ENCODE data around the gene CEBPA. TPM values are rescaled to one million over a fixed set of nuclear protein-coding genes. Genes with fewer than 3 reads are reported as not detected.

CEBPA gene
- total RNA-seq, 1 donor from 2014 or later, result 75.1 TPM

DNA sequence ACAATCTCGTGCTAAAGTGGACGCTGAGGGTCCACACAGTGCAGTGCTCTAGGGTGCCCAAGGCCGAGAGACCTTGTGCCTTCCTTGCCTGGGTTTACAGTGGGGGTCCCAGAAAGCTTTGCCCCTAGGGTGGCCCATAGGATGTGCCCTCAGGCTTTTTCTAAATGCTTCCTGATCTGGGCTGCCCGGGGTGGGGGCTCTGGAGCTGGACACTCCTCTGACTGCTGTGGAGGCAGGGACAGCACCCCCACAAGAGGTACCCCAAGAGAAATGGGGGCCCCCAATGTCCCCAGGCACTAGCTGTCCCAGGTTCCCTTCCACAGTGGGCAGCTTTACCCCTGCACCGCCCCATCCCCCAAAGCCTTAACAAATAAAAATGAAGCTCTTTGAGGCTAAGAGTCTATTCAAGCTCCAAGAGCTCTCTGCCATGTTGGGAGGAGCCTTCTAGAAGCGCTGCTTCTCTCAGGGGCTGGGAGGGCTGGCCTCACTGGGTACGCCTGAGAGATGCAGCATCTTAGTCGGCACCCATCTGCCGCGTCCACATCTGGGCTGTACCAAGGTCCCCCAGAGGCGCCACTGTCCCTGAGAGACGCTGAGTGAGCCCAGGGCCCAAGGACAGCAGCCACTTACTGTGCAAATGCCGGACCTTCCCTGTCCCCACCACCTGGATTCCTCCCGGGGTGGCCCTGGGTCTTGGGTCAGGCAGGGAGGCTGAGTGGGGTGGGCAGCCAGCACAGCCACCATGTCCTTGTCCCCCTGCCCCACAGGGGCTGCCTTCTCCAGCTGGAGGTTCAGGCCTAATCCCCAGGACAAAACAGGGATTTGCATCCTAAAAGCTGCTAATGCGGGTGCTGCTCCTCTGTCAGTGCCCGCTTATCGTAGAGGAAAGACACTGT is 27.4 kb downstream of the CEBPA start:
- peak; percentile 33 to 35 for ATAC-seq
- intact Hi-C loops (cut with DNase I), result no loop called here

DNA sequence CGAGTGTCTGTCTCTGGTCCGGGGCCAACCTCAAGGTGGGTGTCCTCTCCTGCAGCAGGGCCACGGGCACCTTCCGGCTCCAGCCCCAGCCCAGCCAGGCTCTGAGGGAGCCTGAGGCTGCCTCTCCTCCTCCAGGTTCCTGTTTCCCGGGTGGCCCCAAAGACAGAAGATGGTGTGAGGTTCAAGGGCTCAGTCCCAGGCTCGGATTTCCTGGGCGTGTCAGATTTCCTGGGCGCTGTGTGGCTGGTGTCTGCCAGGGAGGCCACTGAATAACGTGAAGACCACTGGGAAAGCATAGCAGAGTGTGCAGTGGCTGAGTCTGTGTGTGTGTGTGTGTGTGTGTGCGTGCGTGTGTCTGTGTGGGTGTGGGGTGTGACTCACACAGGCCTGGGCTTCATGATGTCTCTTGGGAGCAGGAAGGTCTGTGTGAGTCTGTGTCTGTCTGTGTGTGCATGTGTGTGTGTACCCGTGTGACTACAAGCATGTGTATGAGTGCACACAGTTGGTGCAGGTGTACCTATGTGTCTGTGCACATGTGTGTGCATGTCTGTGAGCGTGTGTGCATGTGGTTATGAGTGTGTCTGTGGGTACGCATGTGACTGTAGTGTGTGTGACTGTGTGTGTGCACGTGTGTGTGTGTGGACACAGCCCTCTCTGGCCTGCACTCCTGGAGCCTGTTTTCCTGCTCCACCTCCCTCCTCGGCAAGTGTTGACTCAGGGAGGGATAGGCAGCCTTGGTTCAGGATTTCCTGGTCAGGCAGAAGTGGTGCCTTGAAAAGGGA is 28.3 kb downstream of the CEBPA start:
- peaks cover 41% of the 10 kb centered on the region for H3K4me1 ChIP-seq
- peak; percentile 84 to 87 for ATAC-seq
- peak; percentile 76 for DNase-seq
- TF ChIP-seq, protein P1, sequence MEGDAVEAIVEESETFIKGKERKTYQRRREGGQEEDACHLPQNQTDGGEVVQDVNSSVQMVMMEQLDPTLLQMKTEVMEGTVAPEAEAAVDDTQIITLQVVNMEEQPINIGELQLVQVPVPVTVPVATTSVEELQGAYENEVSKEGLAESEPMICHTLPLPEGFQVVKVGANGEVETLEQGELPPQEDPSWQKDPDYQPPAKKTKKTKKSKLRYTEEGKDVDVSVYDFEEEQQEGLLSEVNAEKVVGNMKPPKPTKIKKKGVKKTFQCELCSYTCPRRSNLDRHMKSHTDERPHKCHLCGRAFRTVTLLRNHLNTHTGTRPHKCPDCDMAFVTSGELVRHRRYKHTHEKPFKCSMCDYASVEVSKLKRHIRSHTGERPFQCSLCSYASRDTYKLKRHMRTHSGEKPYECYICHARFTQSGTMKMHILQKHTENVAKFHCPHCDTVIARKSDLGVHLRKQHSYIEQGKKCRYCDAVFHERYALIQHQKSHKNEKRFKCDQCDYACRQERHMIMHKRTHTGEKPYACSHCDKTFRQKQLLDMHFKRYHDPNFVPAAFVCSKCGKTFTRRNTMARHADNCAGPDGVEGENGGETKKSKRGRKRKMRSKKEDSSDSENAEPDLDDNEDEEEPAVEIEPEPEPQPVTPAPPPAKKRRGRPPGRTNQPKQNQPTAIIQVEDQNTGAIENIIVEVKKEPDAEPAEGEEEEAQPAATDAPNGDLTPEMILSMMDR (IDR thresholded peaks at IDR 0.05), result no peak
- intact Hi-C loops (cut with DNase I), result no loop called here
- no peaks in the 10 kb centered on the region for H3K9me3 ChIP-seq
- no peaks in the 10 kb centered on the region for H3K27me3 ChIP-seq (ENCODE audit: low read depth)
- no peak overlapping the region for H3K4me3 ChIP-seq
- peak overlapping the region; percentile 67 for H3K27ac ChIP-seq
- H3K36me3 ChIP-seq, result no peaks in the 10 kb centered on the region

More for the DNA sequence above, 27.4 kb downstream of the CEBPA start:
- H3K36me3 ChIP-seq, result no peaks in the 10 kb centered on the region
- H3K4me3 ChIP-seq, result no peak overlapping the region
- no peaks in the 10 kb centered on the region for H3K27me3 ChIP-seq (ENCODE audit: low read depth)
- TF ChIP-seq, protein P1 (IDR thresholded peaks at IDR 0.05), result no peak
- H3K9me3 ChIP-seq, result no peaks in the 10 kb centered on the region
- peaks cover 49% of the 10 kb centered on the region for H3K4me1 ChIP-seq
- H3K27ac ChIP-seq, result peak overlapping the region; percentile 67
- no peak for DNase-seq

GRCh38 chr19:33273065-33273736 is 29.1 kb downstream of the CEBPA start:
- TF ChIP-seq, protein P1 (IDR thresholded peaks at IDR 0.05), result no peak
- H3K27me3 ChIP-seq (ENCODE audit: low read depth), result no peaks in the 10 kb centered on the region
- DNase-seq, result no peak
- peak overlapping the region; percentile 36 for H3K27ac ChIP-seq
- peaks cover 39% of the 10 kb centered on the region for H3K4me1 ChIP-seq
- ATAC-seq, result peak in 1 of 2 donors; percentile 5
- no peak overlapping the region for H3K4me3 ChIP-seq
- intact Hi-C loops (cut with DNase I), result no loop called here
- no peaks in the 10 kb centered on the region for H3K36me3 ChIP-seq
- no peaks in the 10 kb centered on the region for H3K9me3 ChIP-seq

GRCh38 chr19:33271246-33272021 is 30.9 kb downstream of the CEBPA start:
- H3K27ac ChIP-seq, result no peak overlapping the region
- DNase-seq (no peak), ATAC-seq (no peak)
- TF ChIP-seq, protein P1 (IDR thresholded peaks at IDR 0.05), result no peak
- no peaks in the 10 kb centered on the region for H3K9me3 ChIP-seq
- H3K4me3 ChIP-seq, result no peak overlapping the region
- peaks cover 36% of the 10 kb centered on the region for H3K4me1 ChIP-seq
- intact Hi-C loops (cut with DNase I), result no loop called here
- no peaks in the 10 kb centered on the region for H3K27me3 ChIP-seq (ENCODE audit: low read depth)
- H3K36me3 ChIP-seq, result no peaks in the 10 kb centered on the region

DNA sequence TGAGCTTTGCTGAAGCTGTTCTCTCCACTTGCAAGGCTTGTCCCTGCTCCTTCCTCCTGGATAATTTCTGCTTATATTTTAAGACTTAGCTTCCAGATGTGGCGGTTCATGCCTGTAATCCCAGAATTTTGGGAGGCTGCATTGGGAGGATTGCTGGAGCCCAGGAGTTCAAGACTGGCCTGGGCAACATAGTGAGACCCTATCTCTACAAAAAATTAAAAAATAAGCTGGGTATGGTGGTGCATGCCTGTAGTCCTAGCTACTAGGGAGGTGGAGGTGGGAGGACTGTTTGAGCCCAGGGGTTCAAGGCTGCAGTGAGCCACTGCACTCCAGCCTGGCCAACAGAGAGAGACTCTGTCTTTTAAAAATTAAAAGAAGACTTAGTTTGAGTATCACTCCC is 31.6 kb downstream of the CEBPA start:
- Histone ChIP-seq H3K27me3 (ENCODE audit: low read depth) (no peaks in the 10 kb centered on the region), H3K36me3 (no peaks in the 10 kb centered on the region), H3K4me1 (peaks cover 36% of the 10 kb centered on the region), H3K9me3 (no peaks in the 10 kb centered on the region), H3K4me3 (no peak overlapping the region), H3K27ac (no peak overlapping the region)
- ATAC-seq, result no peak
- DNase-seq, result no peak
- intact Hi-C loops (cut with DNase I), result no loop called here
- TF ChIP-seq, protein P1 (IDR thresholded peaks at IDR 0.05), result no peak

All from lower lobe of right lung (tissue), 2 donors.